ENCODE data around the gene RPRD1A. TPM values are rescaled to one million over a fixed set of nuclear protein-coding genes. Genes with fewer than 3 reads are reported as not detected.

RPRD1A gene
- total RNA-seq, 1 experiment from 2014 or later: 80.7 TPM

GRCh38 chr18:35999925-36000324, 67.4 kb downstream of the RPRD1A start:
- H3K9ac ChIP-seq (ENCODE audit: low read length): no peak overlapping the region
- H3K79me2 ChIP-seq (ENCODE audit: insufficient read depth, low read length): no peaks in the 10 kb centered on the region
- H2AFZ ChIP-seq (ENCODE audit: low read depth, low read length, poor library complexity, severe bottlenecking): no peak overlapping the region
- H3K4me2 ChIP-seq (ENCODE audit: low read length): no peak overlapping the region
- ATAC-seq (no peak), DNase-seq (ENCODE audit: low read depth, low spot score) (no peak)
- no peaks in the 10 kb centered on the region for H3K9me2 ChIP-seq (ENCODE audit: insufficient read depth)
- no peaks in the 10 kb centered on the region for H3K9me3 ChIP-seq (ENCODE audit: control insufficient read depth in 1 of 2, insufficient read depth in 1 of 2, low read depth in 1 of 2, low read length in 2 of 2)
- no peaks in the 10 kb centered on the region for H4K20me1 ChIP-seq (ENCODE audit: insufficient read depth)
- RAD21 ChIA-PET (ENCODE audit: low non-redundant PET in 1 of 2, low total read pairs in 2 of 2, uncharacterized antibody in 2 of 2, unreplicated experiment in 2 of 2): no interaction called here
- no peak overlapping the region for H3K27ac ChIP-seq (ENCODE audit: low read depth, low read length)
- H3K27me3 ChIP-seq (ENCODE audit: insufficient read depth, low read length): no peaks in the 10 kb centered on the region
- H3K36me3 ChIP-seq (ENCODE audit: control insufficient read depth in 1 of 2, insufficient read depth in 2 of 2, low read length in 2 of 2): no peaks in the 10 kb centered on the region
- intact Hi-C loops (cut with micrococcal nuclease): no loop called here
- H3K4me1 ChIP-seq (ENCODE audit: control insufficient read depth in 1 of 2, insufficient read depth in 2 of 2, low read length in 2 of 2): no peaks in the 10 kb centered on the region
- BruUV-seq (replicated peaks): no TSS peak
- POLR2A ChIA-PET: no interaction called here
- no peak overlapping the region for H3K4me3 ChIP-seq (replicated peaks in 1 of 2; ENCODE audit: low read depth in 1 of 2, low read length in 2 of 2)
- TF ChIP-seq POLR2A (IDR thresholded peaks at IDR 0.05; ENCODE audit: borderline replicate concordance, extremely low read depth, insufficient read depth, insufficient read length): no peak
- TF ChIP-seq EGR1 (IDR thresholded peaks at IDR 0.05; ENCODE audit: low read depth): no peak
- no peak for TF ChIP-seq TCF7L2 (IDR thresholded peaks at IDR 0.05; ENCODE audit: borderline replicate concordance, extremely low read depth, insufficient read depth, insufficient read length)
- TF ChIP-seq CEBPB (IDR thresholded peaks at IDR 0.05; ENCODE audit: low read depth): no peak
- TF ChIP-seq CBX3 (IDR thresholded peaks at IDR 0.05; ENCODE audit: low read depth): no peak
- TF ChIP-seq ZBTB33 (IDR thresholded peaks at IDR 0.05; ENCODE audit: extremely low read depth, insufficient replicate concordance, low read length): no peak
- TF ChIP-seq ZNF274 (IDR thresholded peaks at IDR 0.05; ENCODE audit: low read depth, low read length): no peak
- no peak for TF ChIP-seq ATF3 (IDR thresholded peaks at IDR 0.05)
- no peak for TF ChIP-seq SIN3A (IDR thresholded peaks at IDR 0.05; ENCODE audit: low read depth)
- no peak for TF ChIP-seq POLR2AphosphoS5 (IDR thresholded peaks at IDR 0.05; ENCODE audit: low read depth, low read length)
- TF ChIP-seq FOSL1 (IDR thresholded peaks at IDR 0.05; ENCODE audit: low read depth): no peak
- no peak for TF ChIP-seq SP1 (IDR thresholded peaks at IDR 0.05; ENCODE audit: low read depth)
- no peak for TF ChIP-seq RAD21 (IDR thresholded peaks at IDR 0.05; ENCODE audit: low read depth)
- TF ChIP-seq ZFX (IDR thresholded peaks at IDR 0.05): no peak
- TF ChIP-seq MAX (IDR thresholded peaks at IDR 0.05): no peak
- TF ChIP-seq ELF1 (IDR thresholded peaks at IDR 0.05; ENCODE audit: borderline replicate concordance, low read depth): no peak
- no peak for TF ChIP-seq CTCF (IDR thresholded peaks at IDR 0.05 in 2 of 3, conservative IDR thresholded peaks at IDR 0.05 in 1 of 3; ENCODE audit: borderline replicate concordance in 1 of 3, insufficient read depth in 1 of 3, low read depth in 2 of 3, low read length in 2 of 3)
- CTCF ChIA-PET: no interaction called here

Data from HCT116 (cell line).